Right lobe of liver (tissue), 4 donors: ENCODE measurements around the gene CXCL17.

Source experiments
- POLR2A ChIP-seq: fragments of 450-650 bp; IDR thresholded peaks from one replicate; pipeline ENCODE4 v1.6.1; 2017; ENCODE audit warnings: antibody characterized with exemption, mild to moderate bottlenecking
- TF ChIP-seq, protein P1 (sequence below), 4 donors: fragments of 200-600 bp in 3 of 4; fragments of 450-650 bp in 1 of 4; IDR thresholded peaks; one replicate each; pipeline versions ENCODE4 v1.5.1 to v1.8.0; 2016 to 2022; ENCODE audit warnings: antibody characterized with exemption in 4 of 4, mild to moderate bottlenecking in 2 of 4
- donor health status: DM: no; HTN: no; CAD: no.
- donor health status: DM: no; HTN: no; CAD: no.
- donor health status: DM: no; HTN: yes; CAD: no.

GRCh38 chr19:42424712-42425131, 18.0 kb downstream of the CXCL17 start:
- TF ChIP-seq, protein P1, sequence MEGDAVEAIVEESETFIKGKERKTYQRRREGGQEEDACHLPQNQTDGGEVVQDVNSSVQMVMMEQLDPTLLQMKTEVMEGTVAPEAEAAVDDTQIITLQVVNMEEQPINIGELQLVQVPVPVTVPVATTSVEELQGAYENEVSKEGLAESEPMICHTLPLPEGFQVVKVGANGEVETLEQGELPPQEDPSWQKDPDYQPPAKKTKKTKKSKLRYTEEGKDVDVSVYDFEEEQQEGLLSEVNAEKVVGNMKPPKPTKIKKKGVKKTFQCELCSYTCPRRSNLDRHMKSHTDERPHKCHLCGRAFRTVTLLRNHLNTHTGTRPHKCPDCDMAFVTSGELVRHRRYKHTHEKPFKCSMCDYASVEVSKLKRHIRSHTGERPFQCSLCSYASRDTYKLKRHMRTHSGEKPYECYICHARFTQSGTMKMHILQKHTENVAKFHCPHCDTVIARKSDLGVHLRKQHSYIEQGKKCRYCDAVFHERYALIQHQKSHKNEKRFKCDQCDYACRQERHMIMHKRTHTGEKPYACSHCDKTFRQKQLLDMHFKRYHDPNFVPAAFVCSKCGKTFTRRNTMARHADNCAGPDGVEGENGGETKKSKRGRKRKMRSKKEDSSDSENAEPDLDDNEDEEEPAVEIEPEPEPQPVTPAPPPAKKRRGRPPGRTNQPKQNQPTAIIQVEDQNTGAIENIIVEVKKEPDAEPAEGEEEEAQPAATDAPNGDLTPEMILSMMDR (IDR thresholded peaks at IDR 0.05): peak in 2 of 4 donors; percentile 8
- no peak for TF ChIP-seq POLR2A
